ENCODE data around the gene FH.

The FH gene

DNA sequence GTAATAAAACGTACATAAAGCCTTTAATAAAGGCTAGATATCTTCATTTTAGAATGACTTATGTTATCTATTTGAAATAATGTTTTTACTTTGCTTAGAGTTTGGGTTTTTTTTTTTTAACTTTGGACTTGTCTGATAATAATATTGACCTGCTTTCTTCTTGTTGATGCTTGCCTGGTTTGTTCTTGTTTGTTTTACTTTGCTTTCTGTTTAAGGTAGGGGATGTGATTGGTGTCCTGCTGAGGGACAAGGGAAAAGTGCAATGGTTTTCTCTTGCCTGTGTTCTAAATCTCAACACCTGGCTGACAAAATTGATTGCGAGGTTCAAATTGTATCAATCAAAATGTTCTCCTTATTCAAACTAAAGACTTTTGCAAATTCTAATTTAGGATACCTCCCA is 2.2 kb upstream of the FH start:
- no peak for FAIRE-seq

DNA sequence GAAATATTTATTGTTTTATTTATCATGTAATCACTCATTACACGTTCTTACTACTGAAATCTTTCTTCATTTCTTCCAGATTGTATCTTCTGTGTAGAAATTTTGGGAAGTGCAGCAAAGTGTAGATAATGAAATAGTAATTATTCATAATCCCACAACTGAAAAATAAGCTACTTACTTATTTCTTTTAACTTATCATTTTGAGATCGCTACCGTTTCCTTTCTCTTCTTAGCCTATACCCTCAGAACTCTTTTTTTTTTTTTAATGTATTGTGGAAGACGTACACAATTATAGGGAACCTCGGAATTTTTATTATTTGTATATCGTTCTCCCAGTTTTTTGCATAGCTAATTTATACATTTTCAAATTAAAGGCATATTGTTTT is 518 bp upstream of the FH start:
- no peak for FAIRE-seq

DNA sequence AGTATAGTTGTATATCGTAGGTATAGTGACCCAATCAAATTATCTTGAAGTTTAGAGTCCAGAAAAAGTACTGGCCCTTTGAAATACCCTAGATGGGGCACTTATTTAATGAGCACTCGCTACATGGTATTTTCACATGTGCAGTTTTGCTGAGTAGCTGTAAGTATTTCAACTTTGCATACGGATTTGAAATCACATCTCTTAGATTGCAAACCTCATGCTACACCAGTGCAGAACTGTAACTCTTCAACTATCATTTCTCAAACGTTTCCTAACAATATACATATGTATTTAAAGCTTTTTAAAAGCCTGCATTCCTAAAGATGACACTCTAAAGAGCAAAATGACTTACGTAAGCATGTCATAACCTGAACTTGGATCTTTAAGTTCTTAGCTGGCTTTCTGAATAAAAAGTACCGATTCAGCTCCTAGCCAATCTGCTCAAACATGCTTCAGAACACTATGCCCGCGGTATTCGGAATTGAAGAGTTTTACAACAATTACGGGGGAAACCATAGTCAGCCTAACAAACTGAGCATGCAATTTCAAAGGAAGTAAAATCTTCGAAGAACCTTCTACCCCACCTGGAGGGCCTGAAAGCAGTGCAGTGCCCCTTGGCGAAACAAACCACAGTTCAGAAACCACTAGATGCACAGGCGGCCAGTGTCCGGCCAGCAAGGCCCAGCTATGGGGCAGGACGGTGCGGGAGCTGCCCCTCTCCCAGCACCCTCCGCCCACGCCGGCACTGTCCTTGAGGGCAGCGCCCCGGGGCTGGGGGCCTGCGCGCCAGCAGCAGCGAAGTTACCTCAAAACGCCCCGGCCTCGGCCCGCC is 863 bp downstream of the FH start:
- FAIRE-seq: no peak

DNA sequence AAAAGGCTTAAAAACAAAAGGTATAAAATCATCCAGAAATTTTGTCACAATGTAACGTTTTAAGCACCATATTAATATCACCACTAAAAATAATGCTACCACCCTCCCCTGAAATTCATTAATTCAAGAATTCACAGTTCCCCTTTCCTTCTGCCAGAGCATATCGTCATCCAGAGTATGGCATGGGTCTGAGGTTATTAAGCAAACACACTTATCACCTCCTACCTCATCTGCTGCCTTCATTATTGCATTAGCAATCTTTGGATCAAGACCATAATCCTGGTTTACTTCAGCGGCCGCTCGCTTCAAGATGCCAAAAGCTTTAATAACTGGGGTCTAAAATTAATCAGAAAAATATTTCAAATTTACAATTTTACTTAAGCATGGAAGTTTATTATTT is 6.2 kb downstream of the FH start:
- peak; percentile 38 for FAIRE-seq

DNA sequence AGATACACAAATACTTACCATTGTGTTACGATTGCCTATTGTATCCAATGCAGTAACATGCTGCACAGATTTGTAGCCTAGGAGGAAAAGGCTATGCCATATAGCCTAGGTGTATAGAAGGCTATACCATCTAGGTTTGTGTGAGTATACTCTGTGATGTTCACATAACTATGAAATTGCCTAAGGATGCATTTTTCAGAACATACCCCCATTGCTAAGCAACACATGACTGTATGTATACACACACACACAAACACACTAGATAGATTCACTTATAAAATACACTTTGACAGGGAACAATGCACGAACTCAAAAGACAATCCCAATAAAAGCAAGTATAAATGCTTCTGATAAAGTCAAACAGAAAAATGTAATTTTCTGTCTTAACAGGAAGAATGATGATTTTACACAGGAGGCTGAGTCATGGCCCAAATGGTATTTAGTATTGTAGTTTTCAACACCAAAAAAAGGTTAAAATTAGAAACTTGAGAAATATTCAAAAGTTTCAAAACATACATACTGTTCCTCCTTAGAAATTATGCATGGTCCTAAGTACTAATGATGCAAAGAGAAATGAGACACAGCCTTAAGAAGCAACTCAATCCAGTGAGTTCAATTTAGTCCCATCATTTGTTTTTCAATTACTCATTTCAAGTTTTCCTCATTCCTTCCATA is 12.2 kb downstream of the FH start:
- FAIRE-seq: no peak

DNA sequence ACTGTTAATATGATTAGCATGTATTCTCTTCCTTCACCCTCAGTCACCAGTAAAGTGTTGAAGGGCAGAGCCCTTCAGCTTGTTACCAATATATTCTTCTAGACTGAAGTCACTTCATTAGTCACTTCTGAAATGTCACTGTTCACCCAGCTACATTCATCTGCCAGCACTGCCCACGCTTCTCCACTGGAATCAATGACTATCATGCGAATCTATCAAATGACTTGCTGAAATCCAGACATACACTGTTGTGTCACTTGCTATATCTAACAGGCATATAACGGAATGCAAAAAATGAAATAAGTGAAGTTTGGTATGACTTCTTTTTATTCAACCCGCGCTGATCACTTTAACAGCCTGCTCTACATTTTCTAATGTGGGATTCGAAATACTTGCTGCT is 16.1 kb downstream of the FH start:
- FAIRE-seq: no peak

DNA sequence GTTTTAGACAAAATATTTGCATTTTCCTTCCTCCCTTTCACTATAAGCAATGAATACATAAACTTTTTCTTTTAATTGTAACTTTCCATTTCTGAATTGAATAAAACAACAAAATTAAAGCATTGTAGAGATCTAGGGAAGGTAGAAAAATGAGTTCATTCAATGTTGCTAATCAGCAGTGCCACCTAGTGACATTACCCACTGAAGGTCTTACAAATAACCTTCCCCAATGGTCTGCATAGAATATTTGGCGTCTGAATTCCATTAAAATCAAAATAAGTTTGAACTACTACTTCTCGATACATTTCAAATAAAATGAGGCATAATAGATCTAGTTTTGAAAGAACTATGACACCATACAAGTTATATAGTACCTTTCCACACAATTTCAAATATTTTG is 19.6 kb downstream of the FH start:
- FAIRE-seq: peak; percentile 89

DNA sequence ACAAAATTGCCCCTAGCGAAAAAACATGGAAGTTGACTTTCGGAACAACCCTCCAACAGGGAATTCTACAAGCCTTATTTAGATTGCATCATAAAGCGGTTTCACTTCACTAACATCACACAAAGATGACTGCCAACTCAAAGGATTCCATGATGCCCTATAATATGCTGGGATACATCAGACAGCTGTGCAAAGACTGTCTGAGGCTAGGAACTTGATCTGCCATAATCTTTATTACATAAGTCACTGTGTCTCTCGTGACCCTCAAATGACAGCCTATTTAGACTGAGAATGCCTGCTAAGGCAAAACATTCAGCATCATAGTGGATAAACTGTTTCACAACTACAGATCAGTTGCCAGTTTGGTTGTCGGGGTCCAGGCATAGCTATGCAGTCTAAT is 23.8 kb downstream of the FH start:
- FAIRE-seq: no peak

DNA sequence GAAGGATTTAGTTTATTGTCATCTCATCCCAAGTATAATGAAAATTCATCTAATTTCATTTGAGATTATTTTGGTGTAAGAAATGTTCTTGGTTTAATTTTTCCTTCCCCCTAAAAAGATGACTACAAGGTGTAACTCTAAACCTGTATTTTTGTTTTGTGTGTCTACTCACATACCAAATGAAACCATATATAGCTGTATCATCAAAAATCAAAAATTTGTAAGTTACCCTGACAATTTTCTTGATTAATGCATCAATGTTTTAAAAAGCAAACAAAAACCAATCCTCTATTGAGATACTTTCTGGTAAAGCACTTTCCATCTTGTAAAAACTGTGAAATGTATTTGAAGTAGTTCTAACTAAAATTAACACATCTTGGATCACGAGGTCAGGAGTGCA is 30.8 kb downstream of the FH start:
- no peak for FAIRE-seq

DNA sequence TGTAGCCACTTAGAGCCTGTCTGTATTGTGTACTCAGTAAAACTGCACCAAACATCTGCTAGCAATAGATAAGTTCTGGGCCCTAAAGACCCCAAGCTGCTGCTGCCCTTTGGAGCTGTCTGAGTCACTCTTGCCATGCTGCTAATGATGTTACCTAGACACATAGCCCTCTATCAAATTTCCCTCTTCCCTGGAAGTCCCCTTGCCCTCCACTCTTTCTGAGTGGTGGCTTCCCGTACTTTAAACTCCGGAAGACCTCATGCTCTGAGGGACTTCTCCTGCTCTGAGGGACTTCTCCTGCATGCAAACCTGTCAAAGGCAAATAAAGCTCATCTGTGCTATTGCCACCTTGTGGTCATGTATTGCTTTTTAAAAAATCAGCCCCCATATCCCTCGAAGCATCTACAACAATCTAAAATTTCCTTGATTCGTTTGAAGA is 34.0 kb downstream of the FH start:
- peak; percentile 24 for FAIRE-seq

DNA sequence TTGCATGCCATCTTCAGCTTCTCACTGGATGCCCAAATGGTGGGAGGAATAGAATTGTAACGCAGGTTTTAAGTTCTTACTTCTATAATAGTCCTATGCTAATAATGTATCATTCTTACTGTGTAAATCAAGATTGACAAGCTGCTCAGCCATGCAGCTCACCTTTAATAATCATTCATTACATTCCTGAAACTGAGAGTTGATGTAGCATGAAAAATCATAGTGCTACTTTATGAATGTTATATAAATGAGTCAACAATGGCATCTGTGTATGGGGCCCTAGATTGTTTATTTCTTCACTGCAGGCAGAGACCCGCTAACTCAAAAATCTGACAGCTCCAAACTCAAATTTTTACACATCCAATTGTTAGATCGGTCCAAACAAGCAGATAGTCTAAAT is 34.4 kb downstream of the FH start:
- FAIRE-seq: no peak

DNA sequence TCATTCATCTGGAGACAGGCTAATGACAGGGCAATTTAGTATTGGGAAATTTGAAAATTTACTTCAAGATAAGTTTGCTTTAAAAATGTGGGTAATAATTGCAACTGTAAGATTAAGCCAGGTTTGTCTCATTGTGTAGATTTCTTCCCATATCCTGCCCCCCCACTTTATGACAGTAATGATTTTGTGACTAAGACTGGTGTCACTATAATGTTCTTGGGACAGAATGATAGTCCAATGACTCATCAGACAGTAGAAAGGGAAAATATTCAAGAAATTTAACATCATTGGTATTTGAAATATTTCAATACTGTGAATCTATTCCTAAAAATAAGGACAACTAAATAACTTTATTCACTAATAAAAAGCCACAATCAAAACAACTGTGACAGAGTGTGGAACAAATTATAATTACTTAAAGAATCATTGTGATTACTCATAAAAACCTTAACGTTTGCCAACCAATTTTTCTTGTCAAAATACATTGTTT is 36.7 kb downstream of the FH start:
- FAIRE-seq: no peak

DNA sequence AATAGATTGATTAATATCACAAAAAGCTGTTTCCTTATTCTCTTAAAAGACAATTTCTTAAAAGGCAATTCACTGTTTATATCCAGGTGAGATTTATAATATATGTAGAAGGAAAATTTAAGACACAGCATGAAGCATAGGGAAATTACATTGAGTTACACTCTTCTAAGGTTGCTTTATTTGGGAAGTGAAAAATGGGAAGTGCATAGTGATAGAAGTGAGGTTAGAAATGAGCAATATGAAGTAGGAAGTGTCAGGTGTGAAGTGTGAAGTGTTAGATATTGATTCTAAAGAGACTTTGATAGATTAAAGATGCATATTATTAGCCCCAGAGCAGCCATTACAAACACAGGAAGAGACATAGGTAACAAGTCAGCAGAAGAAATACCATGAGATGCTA is 40.3 kb downstream of the FH start:
- no peak for FAIRE-seq

DNA sequence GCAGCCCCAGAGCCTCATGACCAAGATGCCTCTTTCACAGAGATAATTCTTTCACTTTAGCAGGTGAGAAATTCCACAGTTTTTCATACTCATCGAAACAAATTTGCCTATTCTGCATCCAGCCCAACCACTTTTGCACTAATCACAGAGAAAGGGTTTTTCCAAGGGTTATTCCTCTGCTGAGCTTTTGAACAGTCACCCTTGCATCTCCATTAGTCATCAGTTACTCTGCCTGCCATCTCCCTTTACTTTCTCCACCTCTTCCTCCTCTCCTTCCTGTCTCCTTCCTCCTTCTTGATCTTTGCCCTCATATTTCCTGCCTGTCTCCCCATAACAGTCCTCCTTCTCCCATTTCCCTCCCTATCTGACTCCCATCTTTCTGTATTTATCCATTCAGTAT is 43.9 kb downstream of the FH start:
- FAIRE-seq: no peak

DNA sequence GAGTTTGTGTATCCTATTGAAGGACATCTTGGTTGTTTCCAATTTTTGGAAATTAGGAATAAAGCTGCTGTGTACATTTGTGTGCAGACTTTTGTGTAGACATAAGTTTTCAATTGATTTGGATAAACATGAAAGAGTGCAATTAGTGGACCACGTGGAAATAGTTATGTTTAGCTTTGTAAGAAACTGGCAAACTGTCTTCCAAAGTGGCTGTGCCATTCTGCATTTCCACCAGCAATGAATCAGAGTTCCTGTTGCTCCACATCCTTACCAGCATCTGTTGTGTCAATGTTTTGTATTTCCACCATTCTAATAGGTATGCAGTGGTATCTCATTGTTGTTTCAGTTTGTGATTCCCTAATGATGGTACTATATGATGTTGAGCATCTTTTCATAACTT is 46.5 kb downstream of the FH start:
- FAIRE-seq: no peak

DNA sequence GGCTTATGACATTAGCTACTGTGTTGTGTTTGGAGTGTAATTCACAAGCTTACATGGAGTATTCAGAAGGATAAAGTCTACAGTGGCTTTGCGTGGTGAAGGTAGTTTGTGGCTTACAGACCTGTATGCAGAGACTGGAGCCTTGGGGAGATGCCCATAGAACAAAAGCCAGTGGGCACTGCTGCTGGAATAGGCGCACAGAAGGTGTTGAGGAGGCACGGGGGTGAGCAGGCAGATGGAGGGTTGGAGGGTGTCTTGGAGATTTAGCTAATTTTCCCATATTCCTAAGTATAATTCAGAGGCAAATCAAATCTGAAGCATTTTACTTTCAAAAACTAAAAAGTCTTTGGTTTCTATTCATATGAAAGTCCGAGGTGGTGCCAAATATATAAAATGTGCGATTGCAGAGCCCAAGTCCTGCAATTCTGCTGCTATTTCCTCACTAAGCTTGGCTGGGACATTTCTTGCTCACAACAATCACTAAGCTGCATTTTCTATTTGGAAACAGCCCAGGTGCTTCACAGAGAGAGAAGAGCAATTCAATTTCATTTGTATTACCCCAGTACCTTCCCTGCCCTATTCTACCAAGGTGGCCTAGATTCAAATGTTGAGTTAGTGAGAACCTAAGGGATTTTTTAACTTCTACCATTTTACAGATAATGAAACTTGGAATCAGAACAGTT is 48.5 kb downstream of the FH start:
- no peak for FAIRE-seq

DNA sequence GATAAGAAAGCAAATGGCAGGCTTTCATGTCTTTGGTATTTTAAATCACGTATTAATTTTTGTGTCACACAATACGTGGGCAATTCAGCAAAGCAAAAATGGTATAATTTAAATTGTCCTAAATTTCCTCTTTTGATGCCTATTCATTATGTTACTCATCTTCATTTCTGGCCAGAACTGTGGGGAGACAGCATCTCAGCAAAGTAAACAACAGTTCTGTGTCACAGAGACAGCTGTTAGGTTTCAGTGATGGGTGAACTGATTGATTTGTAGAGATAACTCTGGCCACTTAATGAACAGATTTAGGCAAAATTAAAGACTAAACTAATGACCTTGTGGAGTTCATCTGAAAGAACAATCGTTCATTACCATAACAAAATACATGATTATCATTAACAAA is 49.2 kb downstream of the FH start:
- peak; percentile 93 for FAIRE-seq

DNA sequence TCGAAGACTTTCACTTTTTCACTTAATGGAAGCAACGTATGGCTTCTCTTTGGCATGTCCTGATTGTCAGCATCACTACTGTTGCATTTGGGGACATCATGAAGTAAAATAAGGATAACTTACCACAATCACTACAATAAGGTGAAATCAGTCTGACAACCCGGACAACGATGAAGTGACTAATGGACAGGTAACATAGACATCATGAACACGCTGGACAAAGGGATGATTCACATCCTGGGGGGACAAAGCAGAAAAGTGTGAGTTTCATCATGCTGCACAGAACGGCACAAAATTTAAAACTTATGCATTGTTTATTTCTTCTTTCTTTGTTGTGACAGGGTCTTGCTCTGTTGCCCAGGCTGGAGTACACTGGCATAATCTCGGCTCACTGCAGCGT is 53.9 kb downstream of the FH start:
- FAIRE-seq: no peak

DNA sequence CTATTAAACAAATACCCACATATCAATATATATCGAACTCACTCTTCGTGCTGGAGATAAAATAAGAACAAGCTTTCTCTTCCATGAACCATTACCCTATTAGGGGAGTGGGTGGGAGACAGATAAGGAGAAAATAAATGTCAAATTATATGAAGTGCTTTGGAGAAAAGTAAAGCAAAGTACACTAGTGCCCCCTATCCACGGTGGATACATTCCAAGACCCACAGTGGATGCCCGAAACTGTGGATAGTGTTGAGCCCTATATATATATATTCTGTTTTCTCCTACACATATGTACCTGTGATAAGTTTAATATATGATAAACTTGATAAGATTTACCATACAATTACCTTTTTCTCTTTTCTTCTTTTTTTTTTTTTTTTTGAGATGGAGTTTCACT is 54.6 kb downstream of the FH start:
- FAIRE-seq: no peak

DNA sequence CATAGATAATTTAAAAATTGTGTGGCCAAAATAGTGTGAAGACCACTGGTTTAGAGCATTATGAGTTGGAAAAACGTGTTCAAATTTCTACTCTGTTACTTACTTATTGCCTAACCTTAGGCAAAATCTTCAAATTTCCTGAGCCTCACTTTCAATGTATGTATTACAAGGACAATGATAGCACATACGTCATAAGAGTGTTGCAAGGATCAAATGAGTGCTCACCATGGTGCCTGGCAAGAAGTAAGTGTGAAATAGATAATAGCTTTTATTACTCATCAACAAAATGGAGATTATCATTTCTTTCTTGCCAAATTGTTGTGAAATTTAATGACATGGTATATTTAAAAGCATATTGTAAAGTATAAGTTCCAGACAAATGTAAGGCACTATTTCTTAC is 57.2 kb downstream of the FH start:
- no peak for FAIRE-seq

DNA sequence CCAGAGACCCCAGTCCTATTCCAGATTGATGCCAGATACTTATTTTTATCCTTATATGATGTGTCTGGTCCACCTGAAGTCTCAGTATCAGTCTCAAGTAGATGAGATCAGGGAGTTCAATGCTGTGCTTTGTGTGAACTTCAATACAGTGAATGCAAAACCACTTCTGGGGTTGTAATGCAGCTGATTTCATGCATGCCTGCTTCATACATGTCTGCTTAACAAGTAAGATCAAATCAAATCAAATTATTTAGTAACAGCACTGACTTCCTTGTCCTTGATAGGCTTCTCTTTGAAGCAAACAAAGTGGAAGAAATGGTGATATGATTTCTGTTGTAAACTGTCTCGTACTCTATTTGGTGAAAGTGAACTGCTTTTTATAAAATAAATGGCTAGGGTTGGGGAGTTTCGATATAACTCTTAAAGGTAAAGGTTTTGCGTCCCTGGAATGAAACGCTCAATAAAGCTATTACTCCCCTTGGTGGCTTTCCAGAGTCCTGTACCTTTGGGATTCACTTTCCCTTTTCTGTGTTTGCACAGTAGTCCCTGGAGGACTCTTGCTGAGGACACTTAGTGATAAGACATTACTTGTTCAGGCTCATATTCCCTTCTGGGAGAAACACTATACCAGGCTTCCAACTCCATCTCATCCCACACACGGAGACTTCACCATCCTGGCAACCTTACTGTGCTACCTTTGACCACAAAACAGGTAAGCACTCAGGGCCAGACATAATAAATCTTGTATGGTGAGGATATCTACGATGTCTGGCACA is 59.3 kb downstream of the FH start:
- FAIRE-seq: no peak

DNA sequence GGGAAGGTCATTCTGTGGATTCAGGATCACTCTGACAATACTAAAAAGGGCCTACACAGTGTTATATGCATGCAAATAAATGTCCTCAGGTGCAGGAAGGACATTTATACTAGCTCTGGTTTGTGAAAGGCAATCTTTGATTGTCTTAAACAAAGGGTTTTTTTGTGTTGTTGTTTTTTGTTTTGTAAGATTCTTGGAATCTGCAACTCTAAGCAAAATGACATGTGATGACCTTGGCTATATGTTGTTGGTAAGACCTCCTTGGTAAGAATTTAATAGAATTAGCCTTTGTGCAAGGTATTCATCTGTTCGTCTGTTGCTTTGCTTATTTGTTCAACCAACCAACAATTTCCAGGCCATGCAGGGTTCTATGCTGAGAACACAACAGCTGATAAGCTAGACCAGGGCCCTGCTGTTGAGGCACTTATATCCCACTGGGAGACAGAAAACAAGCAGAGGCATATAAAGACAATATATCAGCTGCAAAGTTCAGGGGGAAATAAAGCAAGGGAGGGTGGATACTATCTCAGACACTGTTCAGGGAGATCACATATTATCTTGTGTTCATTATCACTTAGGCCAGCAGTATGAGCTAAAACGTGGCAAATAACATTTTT is 60.3 kb downstream of the FH start:
- no peak for FAIRE-seq

DNA sequence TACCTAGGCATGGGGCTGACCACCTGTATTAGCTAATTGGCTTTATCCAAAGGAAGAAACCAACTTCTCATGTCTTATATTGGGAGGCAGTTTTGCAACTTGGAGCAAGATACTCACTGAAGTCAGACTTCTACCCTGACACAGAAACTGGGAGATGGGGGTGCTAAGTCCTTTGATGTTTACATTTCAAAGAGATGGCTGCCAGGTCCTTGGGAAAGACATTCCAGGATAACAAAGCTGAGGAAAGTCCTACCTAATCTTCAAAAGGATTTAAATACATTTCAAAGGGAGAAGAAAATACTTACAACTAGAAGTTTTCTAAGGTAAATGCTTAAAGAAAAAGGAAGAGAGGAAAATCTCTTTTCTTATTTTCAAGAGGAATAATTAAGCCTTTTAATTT is 62.1 kb downstream of the FH start:
- FAIRE-seq: no peak

Data from islet of Langerhans (tissue), 1 donor.